ENCODE data around the gene NELFA.

NELFA gene

DNA sequence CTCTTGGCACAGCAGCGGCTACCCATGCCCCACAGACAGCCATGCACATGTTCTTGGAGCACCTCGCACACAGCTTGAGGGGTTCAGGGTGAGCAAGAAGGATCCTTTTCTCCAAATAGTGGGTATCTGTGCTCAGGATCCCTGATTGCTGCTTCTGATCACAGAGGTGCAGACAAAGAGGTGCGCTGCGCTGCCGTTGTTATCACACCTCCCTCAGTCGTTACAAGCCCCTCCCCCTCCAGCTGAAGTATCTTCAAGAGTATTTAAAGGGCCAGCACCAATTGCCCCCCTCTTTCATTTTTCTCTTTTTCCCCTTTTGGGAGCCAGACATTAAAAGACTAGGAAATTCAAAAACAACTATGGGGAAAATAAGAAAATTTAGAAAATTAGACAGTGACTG lies 44.3 kb downstream of the NELFA start:
- TF ChIP-seq, protein P1, sequence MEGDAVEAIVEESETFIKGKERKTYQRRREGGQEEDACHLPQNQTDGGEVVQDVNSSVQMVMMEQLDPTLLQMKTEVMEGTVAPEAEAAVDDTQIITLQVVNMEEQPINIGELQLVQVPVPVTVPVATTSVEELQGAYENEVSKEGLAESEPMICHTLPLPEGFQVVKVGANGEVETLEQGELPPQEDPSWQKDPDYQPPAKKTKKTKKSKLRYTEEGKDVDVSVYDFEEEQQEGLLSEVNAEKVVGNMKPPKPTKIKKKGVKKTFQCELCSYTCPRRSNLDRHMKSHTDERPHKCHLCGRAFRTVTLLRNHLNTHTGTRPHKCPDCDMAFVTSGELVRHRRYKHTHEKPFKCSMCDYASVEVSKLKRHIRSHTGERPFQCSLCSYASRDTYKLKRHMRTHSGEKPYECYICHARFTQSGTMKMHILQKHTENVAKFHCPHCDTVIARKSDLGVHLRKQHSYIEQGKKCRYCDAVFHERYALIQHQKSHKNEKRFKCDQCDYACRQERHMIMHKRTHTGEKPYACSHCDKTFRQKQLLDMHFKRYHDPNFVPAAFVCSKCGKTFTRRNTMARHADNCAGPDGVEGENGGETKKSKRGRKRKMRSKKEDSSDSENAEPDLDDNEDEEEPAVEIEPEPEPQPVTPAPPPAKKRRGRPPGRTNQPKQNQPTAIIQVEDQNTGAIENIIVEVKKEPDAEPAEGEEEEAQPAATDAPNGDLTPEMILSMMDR (IDR thresholded peaks at IDR 0.05; ENCODE audit: borderline replicate concordance, insufficient read depth, low read depth, low read length): no peak
- H3K4me3 ChIP-seq (ENCODE audit: low read depth, low read length): no peak overlapping the region

DNA sequence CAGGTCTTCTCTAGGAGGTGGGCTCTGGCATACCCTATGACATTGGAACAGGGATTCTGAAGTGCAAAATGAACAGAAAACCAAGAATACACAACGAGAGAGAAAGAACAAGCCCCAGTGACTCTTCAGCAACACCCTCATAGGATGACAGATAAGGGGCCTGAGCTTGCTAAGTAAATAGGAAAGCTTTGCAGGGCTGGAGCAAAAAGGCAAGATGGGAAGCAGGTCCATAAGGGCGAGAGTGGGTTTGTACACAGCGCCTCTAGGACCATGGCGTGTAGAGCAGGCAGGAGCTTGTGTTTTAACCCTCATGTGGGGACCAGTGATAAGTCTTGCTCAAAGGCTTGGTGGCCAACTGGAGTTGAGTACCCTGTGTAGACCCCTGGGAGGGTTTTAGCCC lies 45.8 kb downstream of the NELFA start:
- TF ChIP-seq, protein P1 (IDR thresholded peaks at IDR 0.05; ENCODE audit: borderline replicate concordance, insufficient read depth, low read depth, low read length): no peak
- no peak overlapping the region for H3K4me3 ChIP-seq (ENCODE audit: low read depth, low read length)

DNA sequence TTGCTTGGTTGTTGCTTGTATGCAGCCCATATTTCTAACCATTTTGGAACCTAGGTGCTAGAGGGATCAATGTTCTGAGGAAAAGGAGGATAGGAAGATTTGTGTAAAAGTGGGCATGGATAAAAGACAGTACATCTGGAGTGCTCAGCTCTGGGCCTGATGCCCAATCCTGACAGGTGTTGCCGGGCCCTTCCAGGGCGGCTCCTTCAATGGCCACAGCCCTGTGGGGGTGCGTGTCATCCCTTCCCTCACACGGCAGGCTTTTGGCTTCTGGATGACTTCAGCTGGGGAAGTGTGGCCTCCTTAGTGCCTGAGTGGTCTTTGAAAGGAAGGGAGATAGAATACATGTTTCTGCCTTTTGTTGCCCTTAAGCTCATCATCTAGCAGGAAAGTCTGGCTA lies 47.2 kb downstream of the NELFA start:
- H3K4me3 ChIP-seq (ENCODE audit: low read depth, low read length): no peak overlapping the region
- TF ChIP-seq, protein P1 (IDR thresholded peaks at IDR 0.05; ENCODE audit: borderline replicate concordance, insufficient read depth, low read depth, low read length): no peak

DNA sequence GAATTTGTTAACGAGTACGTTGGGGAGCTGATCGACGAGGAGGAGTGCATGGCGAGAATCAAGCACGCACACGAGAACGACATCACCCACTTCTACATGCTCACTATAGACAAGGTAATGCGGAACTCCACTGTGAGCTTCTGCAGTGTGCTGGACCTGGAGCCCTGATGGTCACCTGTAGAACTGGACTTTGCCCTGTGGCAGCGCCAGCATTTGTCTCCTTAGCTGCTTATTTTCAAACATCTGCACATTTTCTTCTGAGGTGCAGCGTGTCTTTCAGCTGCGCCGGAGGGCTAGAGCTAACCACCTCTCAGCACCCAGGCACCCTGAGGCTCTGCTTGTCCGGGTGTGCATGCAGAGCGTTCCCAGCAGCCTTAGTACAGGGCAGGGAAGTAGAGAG lies 47.7 kb downstream of the NELFA start:
- H3K4me3 ChIP-seq (ENCODE audit: low read depth, low read length): no peak overlapping the region
- TF ChIP-seq, protein P1 (IDR thresholded peaks at IDR 0.05; ENCODE audit: borderline replicate concordance, insufficient read depth, low read depth, low read length): no peak

DNA sequence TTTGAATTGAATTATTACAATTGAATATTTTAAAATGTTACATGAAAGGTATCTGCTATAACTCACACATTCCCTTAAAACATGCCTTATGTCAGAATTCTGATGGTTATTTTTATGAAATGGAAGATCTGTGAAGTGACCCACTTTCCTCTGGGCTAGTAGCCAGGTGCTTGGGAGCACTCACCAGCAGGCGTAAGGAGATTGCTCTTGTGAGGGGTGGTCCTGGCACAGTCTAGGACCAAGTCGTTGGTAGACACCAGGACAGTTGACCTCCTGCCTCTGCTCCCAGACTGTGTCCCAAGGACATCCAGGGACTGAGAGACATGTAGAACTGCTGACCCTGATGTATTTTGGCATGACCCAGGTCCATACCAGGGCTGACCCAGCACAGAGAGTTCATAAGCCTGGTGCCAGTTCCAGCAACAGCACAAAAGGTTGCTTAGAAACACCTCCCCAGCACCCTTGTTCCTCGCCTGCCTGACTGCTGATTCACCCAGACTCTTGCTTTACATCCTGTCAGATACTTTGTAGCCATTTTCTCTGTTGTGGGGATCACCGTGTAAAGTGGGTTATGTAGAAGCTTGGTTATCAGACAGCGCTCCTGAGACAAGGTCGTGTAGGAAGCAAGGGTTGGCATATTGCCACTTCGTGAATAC lies 48.5 kb downstream of the NELFA start:
- TF ChIP-seq, protein P1 (IDR thresholded peaks at IDR 0.05; ENCODE audit: borderline replicate concordance, insufficient read depth, low read depth, low read length): no peak

DNA sequence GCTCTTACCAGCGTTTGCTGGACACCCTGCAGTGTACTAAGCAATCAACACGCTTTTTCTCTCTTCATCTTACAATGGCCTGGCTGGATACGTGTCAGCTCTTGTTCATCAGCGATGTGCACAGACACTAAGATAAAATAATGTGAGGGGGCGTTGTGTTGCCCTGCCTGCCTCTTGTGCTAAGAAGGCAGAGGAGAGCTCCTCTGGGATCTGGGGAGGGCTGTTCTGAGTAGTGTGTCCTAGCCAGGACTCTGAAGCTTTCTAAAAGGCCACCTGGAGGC lies 49.7 kb downstream of the NELFA start:
- no peak overlapping the region for H3K4me3 ChIP-seq (ENCODE audit: low read depth, low read length)
- TF ChIP-seq, protein P1 (IDR thresholded peaks at IDR 0.05; ENCODE audit: borderline replicate concordance, insufficient read depth, low read depth, low read length): no peak

More for the DNA sequence above, 48.5 kb downstream of the NELFA start:
- H3K4me3 ChIP-seq (ENCODE audit: low read depth, low read length): no peak overlapping the region

DNA sequence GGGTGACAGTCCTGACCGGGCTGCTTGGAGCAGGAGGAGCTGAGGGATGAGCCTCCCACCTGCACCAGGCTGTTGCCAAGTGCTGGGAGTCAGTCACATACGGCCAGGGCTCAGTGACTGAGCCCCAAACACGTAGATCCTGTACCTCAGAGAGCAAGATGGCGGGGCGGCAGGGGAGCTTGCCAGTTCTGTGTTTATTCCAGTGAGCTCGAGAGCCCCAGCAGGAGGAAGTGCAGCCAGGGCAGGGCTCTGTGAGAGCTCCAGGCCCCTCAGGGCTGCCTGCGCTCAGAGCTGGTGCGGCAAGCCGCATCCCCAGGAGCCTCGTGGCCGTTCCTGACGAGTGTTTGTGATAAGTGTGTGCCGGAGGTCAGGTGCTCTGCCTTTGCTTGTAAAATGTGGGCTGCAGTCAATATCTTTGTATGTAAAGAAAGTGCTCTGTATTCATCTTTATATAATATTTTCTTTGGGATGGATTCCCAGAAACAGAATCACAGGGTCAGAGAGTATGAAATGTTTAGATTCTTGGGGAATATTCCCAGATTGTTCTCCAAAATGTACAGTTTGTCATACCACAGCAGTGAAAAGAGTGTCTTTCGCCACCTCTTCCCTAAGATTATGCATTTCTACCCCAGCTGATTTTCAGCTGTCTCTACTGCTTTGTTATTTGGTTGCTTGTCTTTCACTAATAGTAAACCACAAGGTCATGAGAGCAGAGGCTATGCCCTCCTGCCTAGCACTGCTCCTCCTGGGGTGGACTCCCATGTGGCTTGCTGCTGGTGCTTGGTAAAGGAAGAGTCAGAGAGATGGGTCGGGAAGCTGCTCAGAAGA lies 50.3 kb downstream of the NELFA start:
- H3K4me3 ChIP-seq (ENCODE audit: low read depth, low read length): no peak overlapping the region
- TF ChIP-seq, protein P1 (IDR thresholded peaks at IDR 0.05; ENCODE audit: borderline replicate concordance, insufficient read depth, low read depth, low read length): no peak

All from GM12875 (cell line).